UCSD-AML1 (cell line): Measurements from ENCODE around the gene JAK2.
"Not testable (repeated sequence)": the region's sequence is repeated elsewhere in the genome, so short reads cannot be mapped to it uniquely, and the experiment has no call there.

Experiments
- DNase-seq: peaks from one replicate; lab custom pipeline; 2025; ENCODE audit not compliant: unreplicated experiment; lab: John Stamatoyannopoulos, UW

The JAK2 gene

DNA sequence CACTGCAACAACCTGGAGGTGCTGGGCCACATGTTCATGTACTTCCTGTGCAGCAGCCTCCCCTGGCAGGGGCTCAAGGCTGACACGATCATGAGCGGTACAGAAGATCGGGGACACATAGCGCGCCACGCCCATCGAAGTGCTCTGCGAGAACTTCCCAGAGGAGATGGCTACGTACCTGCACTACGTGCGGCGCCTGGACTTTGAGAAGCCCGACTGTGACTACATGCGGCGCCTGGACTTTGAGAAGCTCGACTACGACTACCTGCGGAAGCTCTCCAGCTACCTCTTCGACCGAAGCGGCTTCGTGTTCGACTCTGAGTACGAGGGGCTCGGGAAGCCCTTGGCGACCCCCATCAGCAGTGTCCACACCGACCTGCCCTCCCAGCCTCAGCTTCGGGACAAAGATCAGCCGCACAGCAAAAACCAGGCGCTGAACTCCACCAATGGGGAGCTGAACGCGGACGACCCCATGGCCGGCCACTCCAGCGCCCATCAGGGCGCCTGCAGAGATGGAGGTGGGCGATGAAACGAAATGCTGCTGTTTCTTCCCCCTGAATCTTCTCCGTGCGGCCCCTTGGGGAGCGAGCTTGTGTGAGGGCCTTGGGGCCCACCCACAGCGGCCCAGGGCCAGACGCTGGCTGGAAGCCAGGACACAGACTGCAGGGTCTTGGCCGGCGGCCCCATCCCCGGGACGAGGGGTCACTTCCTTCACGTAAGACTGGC is 56.5 kb downstream of the JAK2 start:
- no peak for DNase-seq

- DNase-seq, result no peak
These were observed 57.6 kb downstream of the JAK2 start for GRCh38 chr9:5042661-5043178.

- DNase-seq, result no peak
These were observed 58.3 kb downstream of the JAK2 start for GRCh38 chr9:5043381-5043780.

DNA sequence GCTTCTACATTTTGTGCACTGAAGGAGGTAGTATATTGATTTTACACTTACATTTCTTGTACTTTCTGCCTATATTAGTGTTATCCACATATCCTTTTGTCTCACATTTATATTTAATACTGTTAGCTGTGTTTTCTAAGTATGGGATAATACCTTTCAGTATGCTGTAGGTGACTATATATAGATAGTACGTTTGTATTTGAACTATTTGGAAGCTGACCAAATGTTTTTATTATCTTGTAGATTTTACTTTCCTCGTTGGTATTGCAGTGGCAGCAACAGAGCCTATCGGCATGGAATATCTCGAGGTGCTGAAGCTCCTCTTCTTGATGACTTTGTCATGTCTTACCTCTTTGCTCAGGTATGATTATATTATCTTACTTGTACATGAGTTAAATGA is 59.1 kb downstream of the JAK2 start:
- DNase-seq, result no peak

DNA sequence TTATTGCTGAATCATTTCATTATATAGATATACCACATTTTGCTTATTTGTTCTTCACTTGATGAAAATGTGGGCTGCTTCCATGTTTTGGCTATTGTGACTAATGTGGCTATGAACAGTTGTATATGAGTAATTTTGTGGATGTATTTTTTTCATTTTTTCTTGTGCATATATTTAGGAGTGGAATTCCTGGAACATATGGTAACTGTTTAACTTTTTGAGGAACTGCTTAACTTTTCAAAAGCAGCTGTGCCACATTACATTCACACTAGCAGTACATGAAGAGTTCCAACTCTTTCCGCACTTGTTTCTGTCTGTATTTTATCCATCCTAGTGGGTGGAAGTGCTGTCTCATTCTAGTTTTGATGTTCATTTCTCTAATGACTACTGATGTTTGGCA is 67.8 kb downstream of the JAK2 start:
- no peak for DNase-seq

DNA sequence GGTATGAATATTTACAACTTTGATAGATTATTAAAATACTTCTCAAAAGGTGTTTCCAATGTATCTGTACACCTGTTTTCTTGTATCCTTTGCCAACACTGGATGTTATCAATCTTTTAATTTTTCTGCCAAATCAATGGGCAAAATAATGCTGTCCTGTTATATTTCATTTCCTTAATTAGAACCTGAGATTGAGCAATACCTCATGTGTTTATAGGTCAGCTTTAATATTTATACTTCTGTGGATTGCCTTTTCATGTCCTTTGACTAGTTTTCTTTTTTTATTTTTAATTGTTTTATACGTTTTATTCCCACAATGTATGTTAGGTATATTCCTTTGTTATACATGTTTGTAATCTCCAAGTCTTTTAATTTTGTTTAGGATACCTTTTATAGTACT is 77.6 kb downstream of the JAK2 start:
- DNase-seq, result no peak

DNA sequence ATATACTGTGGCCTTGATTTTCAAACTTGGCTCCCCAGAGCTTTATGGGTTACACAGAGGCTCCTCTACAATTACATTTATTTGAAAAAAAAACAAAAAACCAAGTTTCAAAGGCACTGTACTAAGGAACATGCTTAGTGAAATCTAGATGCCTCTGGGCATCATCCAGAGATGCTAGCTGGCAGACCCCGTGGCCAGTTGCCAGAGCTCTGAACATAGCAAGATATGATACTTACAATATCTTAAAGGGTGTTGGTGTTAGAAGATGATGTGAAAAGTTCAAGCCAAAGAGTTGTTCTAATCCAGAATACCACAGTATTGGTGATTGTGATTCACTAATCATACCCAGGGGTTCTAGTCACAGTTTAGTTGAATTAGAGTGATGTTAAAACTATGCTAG is 87.8 kb downstream of the JAK2 start:
- no peak for DNase-seq

DNA sequence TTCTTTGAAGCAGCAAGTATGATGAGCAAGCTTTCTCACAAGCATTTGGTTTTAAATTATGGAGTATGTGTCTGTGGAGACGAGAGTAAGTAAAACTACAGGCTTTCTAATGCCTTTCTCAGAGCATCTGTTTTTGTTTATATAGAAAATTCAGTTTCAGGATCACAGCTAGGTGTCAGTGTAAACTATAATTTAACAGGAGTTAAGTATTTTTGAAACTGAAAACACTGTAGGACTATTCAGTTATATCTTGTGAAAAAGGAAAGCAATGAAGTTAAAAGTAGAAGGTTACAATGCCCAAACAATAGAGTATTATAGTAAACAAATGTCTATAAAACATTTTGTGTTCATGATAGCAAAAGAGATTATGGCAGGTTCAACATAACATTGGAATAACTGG is 88.6 kb downstream of the JAK2 start:
- DNase-seq, result no peak

DNA sequence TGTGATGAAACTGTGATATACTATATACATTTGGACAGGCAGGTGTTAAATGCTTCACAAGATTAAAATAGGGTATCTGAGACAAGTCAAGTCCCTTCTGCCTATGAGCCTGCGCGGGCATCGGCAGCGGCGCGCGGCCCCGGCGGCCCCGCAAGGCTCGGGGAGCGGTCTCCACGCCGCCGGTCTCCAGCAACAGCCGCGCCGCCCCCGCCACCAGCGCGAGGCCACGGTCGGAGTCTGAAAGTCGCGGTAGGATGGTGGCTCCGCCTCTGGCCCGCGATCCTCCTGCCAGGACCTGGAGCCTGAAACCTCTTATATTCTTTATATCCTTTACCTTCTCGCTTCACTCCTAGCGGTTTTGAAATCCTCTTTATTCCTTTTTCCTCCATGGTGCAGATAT is 100.9 kb downstream of the JAK2 start:
- no peak for DNase-seq

GRCh38 chr9:5089737-5090136 is 104.7 kb downstream of the JAK2 start:
- DNase-seq, result no peak

- DNase-seq, result no peak
These were observed 110.7 kb downstream of the JAK2 start for GRCh38 chr9:5095795-5096194.

DNA sequence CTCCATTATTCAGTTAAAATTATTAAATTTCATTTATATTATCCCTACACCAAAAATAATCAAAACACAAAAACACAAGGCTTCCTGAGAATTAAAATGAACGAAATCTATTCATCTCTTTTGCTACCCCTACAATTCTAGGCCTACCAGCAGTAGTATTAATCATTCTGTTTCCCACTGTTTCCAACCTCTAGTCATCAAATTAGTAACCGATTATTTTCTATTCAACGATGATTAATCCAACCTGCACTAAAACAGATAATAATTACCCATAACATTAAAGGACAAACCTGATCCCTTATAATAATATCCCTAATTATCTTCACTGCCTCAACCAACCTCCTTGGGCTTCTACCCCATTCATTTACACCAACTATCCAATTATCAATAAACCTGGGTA is 114.4 kb downstream of the JAK2 start:
- no peak for DNase-seq

DNA sequence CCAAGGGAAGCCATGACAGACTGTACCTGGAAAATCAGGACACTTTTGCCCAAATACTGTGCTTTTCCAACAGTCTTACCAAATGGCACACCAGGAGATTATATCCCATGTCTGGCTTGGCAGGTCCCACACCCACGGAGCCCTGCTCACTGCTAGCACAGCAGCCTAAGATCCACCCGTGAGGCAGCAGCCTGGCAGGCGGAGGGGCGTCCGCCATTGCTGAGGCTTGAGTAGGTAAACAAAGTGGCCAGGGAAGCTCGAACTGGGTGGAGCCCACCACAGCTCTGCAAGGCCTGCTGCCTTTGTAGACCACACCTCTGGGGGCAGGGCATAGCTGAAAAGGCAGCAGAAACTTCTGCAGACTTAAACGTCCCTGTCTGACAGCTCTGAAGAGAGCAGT is 116.1 kb downstream of the JAK2 start:
- DNase-seq, result not testable (repeated sequence)

GRCh38 chr9:5106517-5106916 is 121.4 kb downstream of the JAK2 start:
- not testable (repeated sequence) for DNase-seq

GRCh38 chr9:5110867-5111681 is 126.0 kb downstream of the JAK2 start:
- no peak for DNase-seq

GRCh38 chr9:5111696-5112095 is 126.6 kb downstream of the JAK2 start:
- no peak for DNase-seq

GRCh38 chr9:5112109-5112592 is 127.1 kb downstream of the JAK2 start:
- no peak for DNase-seq

GRCh38 chr9:5112646-5113045 is 127.6 kb downstream of the JAK2 start:
- no peak for DNase-seq

DNA sequence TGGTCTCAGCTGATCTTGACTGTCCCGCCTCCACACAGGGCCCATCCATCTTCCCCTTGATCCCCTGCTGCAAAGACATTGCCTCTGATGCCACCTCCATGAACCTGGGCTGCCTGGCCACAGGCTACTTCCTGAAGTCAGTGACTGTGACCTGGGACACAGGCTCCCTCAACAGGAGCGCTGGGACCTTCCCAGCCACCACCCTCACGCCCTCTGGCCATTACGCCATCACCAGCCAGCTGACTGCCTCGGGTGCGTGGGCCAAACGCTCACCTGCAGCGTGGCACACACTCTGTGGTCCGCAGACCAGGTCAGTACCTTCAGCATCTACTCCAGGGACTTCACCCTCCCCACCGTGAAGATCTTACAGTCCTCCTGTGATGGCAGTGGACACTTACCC is 128.5 kb downstream of the JAK2 start:
- DNase-seq, result no peak

- DNase-seq, result no peak
These were observed 129.1 kb downstream of the JAK2 start for GRCh38 chr9:5113994-5114748.

GRCh38 chr9:5122116-5122515 is 137.0 kb downstream of the JAK2 start:
- no peak for DNase-seq
